ENCODE measurements around the gene GSK3B. TPM values are rescaled to one million over a fixed set of nuclear protein-coding genes. Genes with fewer than 3 reads are reported as not detected.

Gene GSK3B
- total RNA-seq, 1 donor = 94.1 TPM

DNA sequence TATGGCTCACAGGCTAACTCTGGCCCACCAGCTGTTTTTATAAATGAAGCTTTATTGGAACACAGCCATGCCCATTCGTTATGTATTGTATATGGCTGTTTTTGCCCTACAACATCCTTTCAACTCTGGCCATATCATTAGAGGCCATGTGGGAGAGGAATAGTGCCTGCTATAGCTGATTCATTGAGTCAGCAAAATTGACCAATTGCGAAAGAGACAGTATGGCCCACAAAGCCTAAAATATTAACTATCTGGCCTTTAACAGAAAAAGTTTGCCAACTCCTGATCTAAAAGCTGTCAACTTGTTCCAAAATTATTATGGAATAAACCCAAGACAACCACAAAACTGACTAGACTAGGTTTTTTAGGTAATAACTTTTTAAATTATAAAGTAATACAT lies 311.0 kb downstream of the GSK3B start:
- TF ChIP-seq CTCF (IDR thresholded peaks at IDR 0.05; ENCODE audit: insufficient read depth, low read depth, low read length) = no peak
- no peak for DNase-seq (ENCODE audit: low read depth)
- H3K4me3 ChIP-seq (ENCODE audit: low read depth, low read length) = no peak overlapping the region

DNA sequence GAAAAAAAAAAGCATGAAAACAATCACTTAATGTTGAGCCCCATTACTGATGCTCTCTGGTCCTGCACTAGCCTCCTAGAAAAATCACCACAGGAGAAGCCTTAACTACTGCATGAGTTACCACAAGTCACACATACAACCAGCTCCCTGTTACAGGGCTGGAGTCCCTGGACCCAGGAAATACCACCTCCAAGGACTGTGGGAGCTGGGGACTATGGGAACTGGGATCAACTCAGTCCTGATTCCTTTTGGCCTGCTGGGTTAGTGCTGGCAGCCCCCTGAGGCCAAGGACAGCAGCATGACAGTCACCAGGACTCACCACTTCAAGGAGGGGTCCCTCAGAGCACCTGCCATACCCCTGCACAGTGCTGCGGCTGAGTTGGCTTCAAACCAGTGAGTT lies 311.8 kb downstream of the GSK3B start:
- no peak for DNase-seq (ENCODE audit: low read depth)
- TF ChIP-seq CTCF (IDR thresholded peaks at IDR 0.05; ENCODE audit: insufficient read depth, low read depth, low read length) = no peak
- no peak overlapping the region for H3K4me3 ChIP-seq (ENCODE audit: low read depth, low read length)

GRCh38 chr3:119781330-119782198 lies 312.7 kb downstream of the GSK3B start, which contains the start of gene NR1I2:
Gene NR1I2 (plus strand): TSS chr3:119782101.
- H3K4me3 ChIP-seq (ENCODE audit: low read depth, low read length) = no peak within 1 kb of the TSS
- no peak for DNase-seq (ENCODE audit: low read depth)
- TF ChIP-seq CTCF (IDR thresholded peaks at IDR 0.05; ENCODE audit: insufficient read depth, low read depth, low read length) = no peak

DNA sequence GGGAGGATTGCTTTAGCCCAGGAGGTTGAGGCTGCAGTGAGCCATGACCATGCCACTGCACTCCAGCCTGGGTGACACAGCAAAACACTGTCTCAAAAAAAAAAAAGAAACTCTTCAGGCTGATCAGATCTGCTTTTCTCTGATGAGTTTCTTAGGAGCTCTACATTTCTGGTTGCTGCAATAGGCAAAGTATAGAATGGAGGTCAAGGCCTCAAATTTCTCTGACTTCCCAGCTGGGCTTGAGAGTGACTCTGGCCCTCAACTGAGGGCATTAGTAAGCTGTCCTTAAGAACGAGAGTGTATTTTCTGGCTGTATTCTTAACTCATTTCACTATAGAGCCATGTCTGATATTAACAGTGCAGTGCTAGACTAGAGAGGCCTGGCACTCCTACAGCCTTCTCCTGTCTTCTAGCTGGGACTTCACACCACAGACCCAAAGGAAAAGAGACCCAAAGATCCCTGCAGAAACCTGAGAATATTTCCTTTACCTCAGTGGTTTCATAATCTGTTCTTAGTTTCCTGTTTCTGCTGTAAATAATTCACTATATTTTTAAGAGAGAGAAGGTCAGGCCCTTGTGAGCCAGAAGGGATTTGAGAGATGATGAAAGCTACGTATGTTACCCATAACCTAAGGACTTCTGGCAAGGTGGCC lies 314.4 kb downstream of the GSK3B start:
- TF ChIP-seq CTCF (IDR thresholded peaks at IDR 0.05; ENCODE audit: insufficient read depth, low read depth, low read length) = no peak
- H3K4me3 ChIP-seq (ENCODE audit: low read depth, low read length) = no peak overlapping the region
- no peak for DNase-seq (ENCODE audit: low read depth)

DNA sequence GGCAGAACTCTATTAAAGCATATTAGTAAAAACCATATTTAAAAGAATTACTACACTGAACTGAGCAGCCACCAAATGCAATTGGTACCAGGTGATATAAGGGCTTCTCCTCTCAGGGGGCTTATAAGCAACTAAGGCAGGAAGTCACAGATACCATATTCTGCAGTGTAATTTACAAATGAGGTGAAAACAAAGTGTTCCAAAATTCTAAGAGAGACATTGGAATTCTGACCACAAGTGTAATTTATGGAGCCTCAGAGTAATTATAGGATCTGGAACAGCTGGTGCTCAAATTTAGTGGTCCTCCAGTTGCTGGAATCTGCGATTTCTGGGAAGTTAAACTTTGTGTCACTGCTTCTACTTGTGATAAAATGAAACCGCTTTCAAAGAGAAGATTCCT lies 315.4 kb downstream of the GSK3B start:
- no peak for DNase-seq (ENCODE audit: low read depth)
- no peak for TF ChIP-seq CTCF (IDR thresholded peaks at IDR 0.05; ENCODE audit: insufficient read depth, low read depth, low read length)
- H3K4me3 ChIP-seq (ENCODE audit: low read depth, low read length) = no peak overlapping the region

DNA sequence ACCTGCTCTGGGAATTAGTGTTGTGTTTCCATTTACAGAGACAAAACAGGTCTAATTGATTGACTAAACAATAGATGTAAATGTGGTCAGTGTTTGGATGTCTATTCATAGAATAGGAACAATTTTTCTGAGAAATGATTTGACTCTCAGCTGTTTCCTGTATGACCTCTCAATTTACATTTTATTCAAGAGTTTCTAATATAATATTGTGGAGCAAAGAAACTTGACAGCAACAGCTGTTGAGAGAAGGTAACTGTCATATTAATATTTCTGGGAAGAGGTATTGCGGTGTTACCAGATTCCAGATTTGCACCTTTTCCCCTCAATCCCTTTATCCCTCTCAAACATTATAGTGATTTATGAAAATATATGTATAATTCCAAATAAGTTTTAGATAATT lies 316.1 kb downstream of the GSK3B start:
- no peak for DNase-seq (ENCODE audit: low read depth)
- no peak overlapping the region for H3K4me3 ChIP-seq (ENCODE audit: low read depth, low read length)
- TF ChIP-seq CTCF (IDR thresholded peaks at IDR 0.05; ENCODE audit: insufficient read depth, low read depth, low read length) = no peak

Data from fibroblast of villous mesenchyme (primary cell).